AG10803 (cell line): ENCODE results near the gene PEPD.

Experiments used
- DNase-seq: peaks from one replicate; pipeline ENCODE4 v3.0.0; 2010; ENCODE audit warnings: low read depth
- H3K4me3 ChIP-seq: 2 replicates; pipeline ENCODE4 v1.5.1; 2011; ENCODE audit warnings: mild to moderate bottlenecking, low read length, control low read depth
- TF ChIP-seq, protein P1 (sequence below): conservative IDR thresholded peaks from 2 replicates; pipeline ENCODE4 v1.5.1; 2011; ENCODE audit warnings: mild to moderate bottlenecking, low read length, control low read depth, inconsistent platforms

Gene PEPD

GRCh38 chr19:33411621-33412180, 109.9 kb downstream of the PEPD start:
- H3K4me3 ChIP-seq: no peak overlapping the region
- no peak for DNase-seq
- TF ChIP-seq, protein P1, sequence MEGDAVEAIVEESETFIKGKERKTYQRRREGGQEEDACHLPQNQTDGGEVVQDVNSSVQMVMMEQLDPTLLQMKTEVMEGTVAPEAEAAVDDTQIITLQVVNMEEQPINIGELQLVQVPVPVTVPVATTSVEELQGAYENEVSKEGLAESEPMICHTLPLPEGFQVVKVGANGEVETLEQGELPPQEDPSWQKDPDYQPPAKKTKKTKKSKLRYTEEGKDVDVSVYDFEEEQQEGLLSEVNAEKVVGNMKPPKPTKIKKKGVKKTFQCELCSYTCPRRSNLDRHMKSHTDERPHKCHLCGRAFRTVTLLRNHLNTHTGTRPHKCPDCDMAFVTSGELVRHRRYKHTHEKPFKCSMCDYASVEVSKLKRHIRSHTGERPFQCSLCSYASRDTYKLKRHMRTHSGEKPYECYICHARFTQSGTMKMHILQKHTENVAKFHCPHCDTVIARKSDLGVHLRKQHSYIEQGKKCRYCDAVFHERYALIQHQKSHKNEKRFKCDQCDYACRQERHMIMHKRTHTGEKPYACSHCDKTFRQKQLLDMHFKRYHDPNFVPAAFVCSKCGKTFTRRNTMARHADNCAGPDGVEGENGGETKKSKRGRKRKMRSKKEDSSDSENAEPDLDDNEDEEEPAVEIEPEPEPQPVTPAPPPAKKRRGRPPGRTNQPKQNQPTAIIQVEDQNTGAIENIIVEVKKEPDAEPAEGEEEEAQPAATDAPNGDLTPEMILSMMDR: no peak

- DNase-seq: no peak
- H3K4me3 ChIP-seq: no peak overlapping the region
- TF ChIP-seq, protein P1: no peak
Observed at GRCh38 chr19:33410915-33411401, 110.6 kb downstream of the PEPD start.

- H3K4me3 ChIP-seq: no peak overlapping the region
- no peak for DNase-seq
- TF ChIP-seq, protein P1: no peak
Observed at GRCh38 chr19:33409906-33410685, 111.5 kb downstream of the PEPD start.

- TF ChIP-seq, protein P1: no peak
- no peak overlapping the region for H3K4me3 ChIP-seq
- DNase-seq: no peak
Observed at GRCh38 chr19:33408538-33409434, 112.8 kb downstream of the PEPD start.

DNA sequence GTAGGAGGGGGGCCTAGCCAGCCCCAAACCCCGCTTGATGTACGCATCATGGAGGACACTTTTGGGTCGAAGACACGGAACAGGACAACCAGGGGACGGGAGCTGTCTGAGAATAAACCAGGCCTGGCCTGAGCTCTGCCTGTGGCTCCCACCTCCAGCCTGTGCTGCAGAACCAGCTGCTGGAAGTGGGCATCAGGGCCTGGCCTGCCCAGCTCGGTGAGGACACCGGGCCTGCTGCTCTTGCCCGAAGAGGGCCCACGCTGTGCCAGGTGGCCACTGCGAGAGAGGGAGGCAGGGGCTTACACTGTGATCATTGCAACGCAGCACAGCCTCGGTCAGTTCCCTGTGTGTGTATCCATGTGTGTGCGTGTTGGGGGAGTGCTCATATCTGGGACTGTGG, 113.5 kb downstream of the PEPD start:
- H3K4me3 ChIP-seq: no peak overlapping the region
- TF ChIP-seq, protein P1: no peak

DNA sequence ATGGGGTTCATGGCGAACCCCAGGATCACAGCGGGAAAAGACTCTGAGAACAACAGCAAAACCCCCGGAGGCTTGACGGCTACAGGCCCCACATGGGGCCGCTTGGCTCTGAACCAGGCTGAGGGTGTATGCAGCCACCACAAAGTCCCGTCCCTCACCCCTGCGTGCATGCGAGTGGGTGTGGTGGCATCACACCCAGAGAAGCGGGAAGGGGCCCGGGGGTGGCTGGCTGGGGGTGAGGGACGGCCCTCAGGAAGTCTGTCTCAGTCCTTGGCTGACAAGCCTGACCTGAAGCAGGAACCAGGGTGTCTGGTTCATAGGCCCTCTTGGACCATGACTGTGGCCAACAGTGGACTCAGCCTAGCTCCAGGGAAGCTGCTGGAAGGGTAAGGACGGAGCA, 113.9 kb downstream of the PEPD start:
- DNase-seq: no peak
- TF ChIP-seq, protein P1: no peak
- no peak overlapping the region for H3K4me3 ChIP-seq

More for the DNA sequence above, 113.5 kb downstream of the PEPD start:
- no peak for DNase-seq
